GM21717 (cell line): Measurements from ENCODE around the gene TUBGCP6.

Experiments used
- ATAC-seq: cut with Tn5 transposase; IDR thresholded peaks from one replicate; pipeline ENCODE4 v1.9.1; 2021; ENCODE audit warnings: mild to moderate bottlenecking, moderate library complexity; ENCODE audit not compliant: unreplicated experiment

Gene TUBGCP6

GRCh38 chr22:50229370-50229769, 15.5 kb downstream of the TUBGCP6 start:
- ATAC-seq: no peak

GRCh38 chr22:50228366-50228765, 16.5 kb downstream of the TUBGCP6 start:
- ATAC-seq: no peak

GRCh38 chr22:50227579-50228215, 17.1 kb downstream of the TUBGCP6 start:
- ATAC-seq: no peak

GRCh38 chr22:50226875-50227165, 18.0 kb downstream of the TUBGCP6 start:
- no peak for ATAC-seq

GRCh38 chr22:50226063-50226874, 18.6 kb downstream of the TUBGCP6 start:
- ATAC-seq: no peak

- ATAC-seq: no peak
Measured at GRCh38 chr22:50225200-50225969, 19.4 kb downstream of the TUBGCP6 start.

- no peak for ATAC-seq
Measured at GRCh38 chr22:50224071-50224470, 20.8 kb downstream of the TUBGCP6 start.

- ATAC-seq: no peak
Measured at GRCh38 chr22:50222508-50222907, 22.3 kb downstream of the TUBGCP6 start.

GRCh38 chr22:50221410-50222300, 23.2 kb downstream of the TUBGCP6 start:
- ATAC-seq: no peak

GRCh38 chr22:50220603-50221409, 24.0 kb downstream of the TUBGCP6 start:
- no peak for ATAC-seq

GRCh38 chr22:50219800-50220602, 24.8 kb downstream of the TUBGCP6 start:
- ATAC-seq: no peak

GRCh38 chr22:50218996-50219727, 25.7 kb downstream of the TUBGCP6 start:
- no peak for ATAC-seq

GRCh38 chr22:50218153-50218995, 26.4 kb downstream of the TUBGCP6 start:
- ATAC-seq: no peak

- ATAC-seq: no peak
Measured at GRCh38 chr22:50217543-50218152, 27.2 kb downstream of the TUBGCP6 start.

GRCh38 chr22:50216684-50217520, 27.9 kb downstream of the TUBGCP6 start:
- no peak for ATAC-seq

- ATAC-seq: no peak
Measured at GRCh38 chr22:50216055-50216683, 28.7 kb downstream of the TUBGCP6 start.
